H9 (cell line): Measurements from ENCODE around the gene S100B. TPM values are rescaled to one million over a fixed set of nuclear protein-coding genes. Genes with fewer than 3 reads are reported as not detected.

Source experiments
- DNase-seq: peaks from one replicate; pipeline ENCODE4 v3.0.0-alpha.2; 2017
- H2AFZ ChIP-seq: one replicate; pipeline ENCODE4 v1.6.1; 2013; ENCODE audit warnings: mild to moderate bottlenecking, low read length, control low read depth, moderate library complexity
- H2AK5ac ChIP-seq: 2 replicates; pipeline ENCODE4 v1.6.1; 2013; ENCODE audit warnings: low read length, control low read depth, mixed read lengths; ENCODE audit not compliant: insufficient read length
- H2BK120ac ChIP-seq: one replicate; pipeline ENCODE4 v1.6.1; 2013; ENCODE audit warnings: low read depth, mild to moderate bottlenecking, low read length, control low read depth, inconsistent platforms; ENCODE audit not compliant: poor library complexity, severe bottlenecking
- H2BK12ac ChIP-seq: 2 replicates; pipeline ENCODE4 v1.6.1; 2013; ENCODE audit warnings: low read length, control low read depth, mixed read lengths, low read depth; ENCODE audit not compliant: insufficient read length
- H2BK15ac ChIP-seq: 2 replicates; pipeline ENCODE4 v1.6.1; 2013; ENCODE audit warnings: low read depth, low read length, control low read depth
- H2BK20ac ChIP-seq: one replicate; pipeline ENCODE4 v1.6.1; 2013; ENCODE audit warnings: low read depth, mild to moderate bottlenecking, low read length, control low read depth, inconsistent platforms; ENCODE audit not compliant: poor library complexity, severe bottlenecking
- H2BK5ac ChIP-seq: 2 replicates; pipeline ENCODE4 v1.6.1; 2013; ENCODE audit warnings: low read length, control low read depth, mixed read lengths; ENCODE audit not compliant: insufficient read length
- H3K14ac ChIP-seq: 2 replicates; pipeline ENCODE4 v1.6.1; 2013; ENCODE audit warnings: low read length, control low read depth; ENCODE audit not compliant: insufficient read depth
- H3K18ac ChIP-seq: 2 replicates; pipeline ENCODE4 v1.6.1; 2013; ENCODE audit warnings: low read depth, mild to moderate bottlenecking, mixed read lengths, low read length, control low read depth; ENCODE audit not compliant: insufficient read length
- H3K23ac ChIP-seq: 2 replicates; pipeline ENCODE4 v1.6.1; 2013; ENCODE audit warnings: low read length, control low read depth, mixed read lengths, low read depth; ENCODE audit not compliant: insufficient read length
- H3K23me2 ChIP-seq: 2 replicates; pipeline ENCODE4 v1.6.1; 2013; ENCODE audit warnings: low read depth, mild to moderate bottlenecking, mixed read lengths, low read length, control low read depth; ENCODE audit not compliant: insufficient read length, poor library complexity, severe bottlenecking
- H3K27ac ChIP-seq: 2 replicates; pipeline ENCODE4 v1.5.1; 2013; ENCODE audit warnings: low read length, control low read depth, mixed read lengths, low read depth; ENCODE audit not compliant: insufficient read length
- H3K27me3 ChIP-seq: 2 replicates; pipeline ENCODE4 v1.6.1; 2013; ENCODE audit warnings: low read length, control low read depth, inconsistent platforms; ENCODE audit not compliant: insufficient read depth
- H3K4ac ChIP-seq: 2 replicates; pipeline ENCODE4 v1.6.1; 2013; ENCODE audit warnings: low read depth, mild to moderate bottlenecking, control low read depth, inconsistent platforms, low read length, moderate library complexity
- H3K4me1 ChIP-seq: 2 replicates; pipeline ENCODE4 v1.6.1; 2013; ENCODE audit warnings: low read length, control low read depth, inconsistent platforms; ENCODE audit not compliant: insufficient read depth
- H3K4me2 ChIP-seq: 2 replicates; pipeline ENCODE4 v1.6.1; 2013; ENCODE audit warnings: low read length, control low read depth, mixed read lengths; ENCODE audit not compliant: insufficient read length, insufficient read depth
- H3K56ac ChIP-seq: 2 replicates; pipeline ENCODE4 v1.6.1; 2013; ENCODE audit warnings: low read depth, mild to moderate bottlenecking, mixed read lengths, low read length, control low read depth; ENCODE audit not compliant: insufficient read length
- H3K79me1 ChIP-seq: 2 replicates; pipeline ENCODE4 v1.6.1; 2013; ENCODE audit warnings: low read depth, mild to moderate bottlenecking, moderate library complexity, low read length, control low read depth, inconsistent platforms; ENCODE audit not compliant: insufficient read depth, poor library complexity, severe bottlenecking
- H3K79me2 ChIP-seq: 2 replicates; pipeline ENCODE4 v1.6.1; 2013; ENCODE audit warnings: low read length, control low read depth, inconsistent platforms; ENCODE audit not compliant: insufficient read depth
- H3K9ac ChIP-seq: 2 replicates; pipeline ENCODE4 v1.6.1; 2013; ENCODE audit warnings: low read length, control low read depth, mixed read lengths; ENCODE audit not compliant: insufficient read length; ENCODE audit errors: extremely low read depth
- H3K9me3 ChIP-seq: one replicate; pipeline ENCODE4 v1.6.1; 2013; ENCODE audit warnings: low read depth, low read length, inconsistent platforms; ENCODE audit not compliant: control insufficient read depth
- H3T11ph ChIP-seq: one replicate; pipeline ENCODE4 v1.6.1; 2013; ENCODE audit warnings: mild to moderate bottlenecking, low read length, control low read depth, inconsistent platforms
- H4K20me1 ChIP-seq: one replicate; pipeline ENCODE4 v1.6.1; 2013; ENCODE audit not compliant: control insufficient read depth, insufficient read length, insufficient read depth
- H4K5ac ChIP-seq: 2 replicates; pipeline ENCODE4 v1.6.1; 2013; ENCODE audit warnings: low read depth, mild to moderate bottlenecking, mixed read lengths, low read length, control low read depth; ENCODE audit not compliant: insufficient read length
- H4K8ac ChIP-seq: replicated peaks from 2 replicates; pipeline ENCODE4 v1.6.1; 2013; ENCODE audit warnings: low read length, control low read depth, mixed read lengths, low read depth; ENCODE audit not compliant: insufficient read length
- H4K91ac ChIP-seq: 2 replicates; pipeline ENCODE4 v1.6.1; 2013; ENCODE audit warnings: low read depth, mild to moderate bottlenecking, moderate library complexity, mixed read lengths, low read length, control low read depth; ENCODE audit not compliant: insufficient read length
- H3K27ac Mint-ChIP-seq, 3 experiments: 2 replicates in 2 of 3; 3 replicates in 1 of 3; pipeline ENCODE4 v1.8.0; 2020 to 2021; ENCODE audit warnings: mixed read lengths in 3 of 3, mild to moderate bottlenecking in 1 of 3, moderate library complexity in 1 of 3
- H3K27me3 Mint-ChIP-seq: 2 replicates; pipeline ENCODE4 v1.8.0; 2021; ENCODE audit warnings: low read depth, mild to moderate bottlenecking, moderate library complexity, mixed read lengths
- H3K36me3 Mint-ChIP-seq, 3 experiments: 2 replicates in 2 of 3; 3 replicates in 1 of 3; pipeline ENCODE4 v1.8.0; 2020 to 2021; ENCODE audit warnings: low read depth in 3 of 3, mixed read lengths in 3 of 3; ENCODE audit not compliant: insufficient read depth in 1 of 3
- H3K4me1 Mint-ChIP-seq, 2 experiments: 2 replicates each; pipeline ENCODE4 v1.8.0; 2020; ENCODE audit warnings: mixed read lengths in 2 of 2
- H3K4me3 Mint-ChIP-seq, 2 experiments: 2 replicates in 1 of 2; 3 replicates in 1 of 2; pipeline ENCODE4 v1.8.0; 2020 to 2021; ENCODE audit warnings: mild to moderate bottlenecking in 2 of 2, mixed read lengths in 2 of 2, moderate library complexity in 1 of 2
- H3K9me3 Mint-ChIP-seq, 2 experiments: 2 replicates in 1 of 2; 3 replicates in 1 of 2; pipeline ENCODE4 v1.8.0; 2020; ENCODE audit warnings: mild to moderate bottlenecking in 2 of 2, mixed read lengths in 2 of 2, moderate library complexity in 1 of 2
- CTCF ChIP-seq: fragments of 200-600 bp; sonication (generic); conservative IDR thresholded peaks from 3 replicates; pipeline ENCODE4 v1.8.0; 2021; ENCODE audit warnings: antibody characterized with exemption, mild to moderate bottlenecking
- WGBS: extraction: QIAGEN DNeasy Blood & Tissue Kit; methylation state at CpG from one replicate; pipeline ENCODE4 v1.1.7; 2013; ENCODE audit warnings: missing lambda C conversion rate, low lambda C conversion rate, mixed read lengths; ENCODE audit not compliant: insufficient read length; ENCODE audit errors: extremely low coverage; 5-methylcytosine and 5-hydroxymethylcytosine counted together
- total RNA-seq: library from RNA; stranded (reverse); gene quantifications from 2 replicates; pipeline ENCODE4 v1.2.1, GENCODE V29; 2021

The S100B gene
- total RNA-seq, 1 experiment from 2014 or later: 0.26 TPM

GRCh38 chr21:46572850-46573249 lies 32.0 kb downstream of the S100B start:
- Histone ChIP-seq H2BK15ac (no peak overlapping the region), H3K79me2 (no peaks in the 10 kb centered on the region), H3K79me1 (no peaks in the 10 kb centered on the region), H3K56ac (no peak overlapping the region), H2BK12ac (no peak overlapping the region), H3K27ac (no peak overlapping the region), H3K4me1 (no peaks in the 10 kb centered on the region), H3K27me3 (no peaks in the 10 kb centered on the region), H4K91ac (no peak overlapping the region), H3K4me2 (no peak overlapping the region), H2BK20ac (no peak overlapping the region), H3K4ac (no peak overlapping the region), H3K23ac (no peak overlapping the region), H3T11ph (no peak overlapping the region), H4K8ac (no peak overlapping the region), H2BK120ac (no peak overlapping the region), H3K23me2 (no peaks in the 10 kb centered on the region), H4K5ac (no peak overlapping the region), H4K20me1 (no peaks in the 10 kb centered on the region), H2AFZ (no peak overlapping the region), H3K14ac (no peak overlapping the region), H3K9ac (no peak overlapping the region), H2AK5ac (no peak overlapping the region), H3K18ac (no peak overlapping the region), H2BK5ac (no peak overlapping the region), H3K9me3 (no peaks in the 10 kb centered on the region)
- Mint-ChIP-seq H3K27ac (no peak overlapping the region), H3K4me3 (no peak overlapping the region), H3K36me3 (peaks cover 29 to 33% (median 31%) of the 10 kb centered on the region in 3 experiments), H3K4me1 (no peaks in the 10 kb centered on the region), H3K9me3 (peaks cover 21 to 22% of the 10 kb centered on the region in 2 experiments), H3K27me3 (no peaks in the 10 kb centered on the region)
- TF ChIP-seq CTCF: no peak
- DNase-seq: no peak
- no CpG with 5 or more reads among the region's 1 CpG for WGBS
